HCT116 (cell line): ENCODE measurements around the gene EXD3. TPM values are rescaled to one million over a fixed set of nuclear protein-coding genes. Genes with fewer than 3 reads are reported as not detected.

Experiments
- ATAC-seq: fragments of 200-7000 bp; cut with Tn5 transposase; 2 replicates; pipeline ENCODE4 v1.9.1; 2020; ENCODE audit warnings: mild to moderate bottlenecking, moderate library complexity
- BruUV-seq: library from RNA; stranded (reverse); fragments of 400-500 nt; replicated peaks from 2 replicates; lab custom pipeline; 2021; lab: Mats Ljungman, UMichigan
- CTCF ChIA-PET: fragments of 300-600 bp; sonication (Branson Sonifier 250); formaldehyde crosslinking; loops from one replicate; lab custom pipeline; 2021; ENCODE audit warnings: antibody characterized with exemption; lab: Charles Lee
- POLR2A ChIA-PET: fragments of 300-600, 350-600 bp; sonication (Branson Sonifier 250); formaldehyde crosslinking; loops from one replicate; lab custom pipeline; 2021; ENCODE audit warnings: antibody characterized with exemption; lab: Charles Lee
- RAD21 ChIA-PET, 2 experiments: fragments of 300-600 bp; sonication (Branson Sonifier 250); formaldehyde crosslinking; loops; one replicate each; lab custom pipeline; 2023; ENCODE audit warnings: low total read pairs in 2 of 2; ENCODE audit not compliant: uncharacterized antibody in 2 of 2, unreplicated experiment in 2 of 2, low non-redundant PET in 1 of 2; lab: Charles Lee
- DNase-seq: peaks from one replicate; pipeline ENCODE4 v3.0.0-alpha.2; 2010; ENCODE audit warnings: low read depth, low spot score
- H2AFZ ChIP-seq: fragments of 200-600 bp; shearing (Covaris generic), sonication (generic); 2 replicates; pipeline ENCODE4 v1.6.1; 2017; ENCODE audit warnings: low read depth, mixed run types, mixed read lengths, antibody characterized with exemption, low read length; ENCODE audit not compliant: poor library complexity, severe bottlenecking
- H3K27ac ChIP-seq: 2 replicates; pipeline ENCODE4 v1.5.1; 2012; ENCODE audit warnings: low read depth, low read length
- H3K27me3 ChIP-seq: fragments of 200-600 bp; sonication (generic); 2 replicates; pipeline ENCODE4 v1.6.1; 2016; ENCODE audit warnings: mixed run types, low read length, mixed read lengths; ENCODE audit not compliant: insufficient read depth
- H3K36me3 ChIP-seq, 2 experiments: fragments of 200-500 bp in 1 of 2; fragments of 200-600 bp in 1 of 2; sonication (Bioruptor generic) in 1 of 2; sonication (generic) in 1 of 2; 2 replicates each; pipeline versions ENCODE4 v1.5.1 to v1.6.1; 2014 to 2016; ENCODE audit warnings: low read length in 2 of 2, inconsistent platforms in 1 of 2, mixed read lengths in 1 of 2, mixed run types in 1 of 2; ENCODE audit not compliant: insufficient read depth in 2 of 2, control insufficient read depth in 1 of 2
- H3K4me1 ChIP-seq, 2 experiments: fragments of 200-600 bp in 1 of 2; sonication (generic) in 1 of 2; 2 replicates each; pipeline versions ENCODE4 v1.5.1 to v1.6.1; 2012 to 2017; ENCODE audit warnings: low read length in 2 of 2, inconsistent platforms in 1 of 2, mild to moderate bottlenecking in 1 of 2, mixed read lengths in 1 of 2, mixed run types in 1 of 2, moderate library complexity in 1 of 2; ENCODE audit not compliant: insufficient read depth in 2 of 2, control insufficient read depth in 1 of 2
- H3K4me2 ChIP-seq: fragments of 200-600 bp; sonication (generic); 2 replicates; pipeline ENCODE4 v1.6.1; 2017; ENCODE audit warnings: mixed run types, low read length, mixed read lengths
- H3K4me3 ChIP-seq, 2 experiments: fragments of 200-600 bp in 1 of 2; sonication (generic) in 1 of 2; replicated peaks in 1 of 2; 2 replicates each; pipeline ENCODE4 v1.5.1; 2011 to 2016; ENCODE audit warnings: low read length in 2 of 2, control low read depth in 1 of 2, low read depth in 1 of 2, mild to moderate bottlenecking in 1 of 2, mixed read lengths in 1 of 2, mixed run types in 1 of 2
- H3K79me2 ChIP-seq: fragments of 200-600 bp; sonication (generic); 2 replicates; pipeline ENCODE4 v1.6.1; 2017; ENCODE audit warnings: mild to moderate bottlenecking, mixed run types, low read length, moderate library complexity, mixed read lengths; ENCODE audit not compliant: insufficient read depth
- H3K9ac ChIP-seq: fragments of 200-600 bp; sonication (generic); 2 replicates; pipeline ENCODE4 v1.6.1; 2016; ENCODE audit warnings: low read length, mixed read lengths
- H3K9me2 ChIP-seq: fragments of 200-600 bp; sonication (generic), shearing (Covaris generic); 2 replicates; pipeline ENCODE4 v1.6.1; 2017; ENCODE audit warnings: mixed run types, mild to moderate bottlenecking, moderate library complexity; ENCODE audit not compliant: insufficient read depth
- H3K9me3 ChIP-seq, 2 experiments: fragments of 200-500 bp in 1 of 2; fragments of 200-600 bp in 1 of 2; sonication (Bioruptor generic) in 1 of 2; sonication (generic) in 1 of 2; 2 replicates each; pipeline ENCODE4 v1.6.1; 2014 to 2017; ENCODE audit warnings: low read length in 2 of 2, mixed read lengths in 2 of 2, inconsistent platforms in 1 of 2, low read depth in 1 of 2, mild to moderate bottlenecking in 1 of 2, mixed run types in 1 of 2, moderate library complexity in 1 of 2; ENCODE audit not compliant: control insufficient read depth in 1 of 2, insufficient read depth in 1 of 2
- H4K20me1 ChIP-seq: fragments of 200-600 bp; sonication (generic), shearing (Covaris generic); 2 replicates; pipeline ENCODE4 v1.6.1; 2017; ENCODE audit warnings: mixed run types, mild to moderate bottlenecking, moderate library complexity; ENCODE audit not compliant: insufficient read depth
- CEBPB ChIP-seq: IDR thresholded peaks from 2 replicates; pipeline ENCODE4 v1.6.1; 2012; ENCODE audit warnings: low read depth
- CTCF ChIP-seq, 3 experiments: fragments of 200-600 bp in 1 of 3; sonication (generic) in 1 of 3; IDR thresholded peaks in 2 of 3; conservative IDR thresholded peaks in 1 of 3; 2 replicates each; pipeline ENCODE4 v1.5.1; 2012 to 2017; ENCODE audit warnings: low read depth in 2 of 3, low read length in 2 of 3, antibody characterized with exemption in 1 of 3, borderline replicate concordance in 1 of 3, control low read depth in 1 of 3, mild to moderate bottlenecking in 1 of 3, mixed read lengths in 1 of 3, mixed run types in 1 of 3, moderate library complexity in 1 of 3; ENCODE audit not compliant: insufficient read depth in 1 of 3
- EZH2 ChIP-seq: fragments of 200-600 bp; sonication (generic); IDR thresholded peaks from 2 replicates; pipeline ENCODE4 v1.6.1; 2017; ENCODE audit warnings: antibody characterized with exemption, mixed run types
- JUND ChIP-seq: IDR thresholded peaks from 2 replicates; pipeline ENCODE4 v1.6.1; 2012
- MAX ChIP-seq: IDR thresholded peaks from 2 replicates; pipeline ENCODE4 v1.6.1; 2012
- POLR2A ChIP-seq: IDR thresholded peaks from 2 replicates; pipeline ENCODE4 v1.7.0; 2011; ENCODE audit warnings: borderline replicate concordance; ENCODE audit not compliant: insufficient read depth, insufficient read length; ENCODE audit errors: extremely low read depth
- POLR2AphosphoS5 ChIP-seq: IDR thresholded peaks from 2 replicates; pipeline ENCODE4 v1.6.1; 2011; ENCODE audit warnings: mild to moderate bottlenecking, low read depth, low read length, moderate library complexity
- RAD21 ChIP-seq: IDR thresholded peaks from 2 replicates; pipeline ENCODE4 v1.6.1; 2012; ENCODE audit warnings: low read depth, mild to moderate bottlenecking
- SP1 ChIP-seq: IDR thresholded peaks from 2 replicates; pipeline ENCODE4 v1.6.1; 2012; ENCODE audit warnings: low read depth
- YY1 ChIP-seq: IDR thresholded peaks from 2 replicates; pipeline ENCODE4 v1.6.1; 2011; ENCODE audit warnings: low read length, low read depth, moderate library complexity, mild to moderate bottlenecking; ENCODE audit not compliant: insufficient replicate concordance; ENCODE audit errors: extremely low read depth
- ZBTB33 ChIP-seq: IDR thresholded peaks from 2 replicates; pipeline ENCODE4 v1.6.1; 2011; ENCODE audit warnings: mild to moderate bottlenecking, low read length, moderate library complexity; ENCODE audit not compliant: insufficient replicate concordance; ENCODE audit errors: extremely low read depth
- ZFX ChIP-seq: fragments of 450-650 bp; IDR thresholded peaks from 2 replicates; pipeline ENCODE4 v1.6.1; 2017
- intact Hi-C: fragments of 100-400 bp; cut with micrococcal nuclease; formaldehyde crosslinking; loops from 2 replicates; pipeline ENCODE4 v1.10.0; 2022
- total RNA-seq: library from RNA; stranded (reverse); gene quantifications from one replicate; pipeline ENCODE4 v1.2.1, GENCODE V29; 2021; ENCODE audit not compliant: unreplicated experiment
- TF ChIP-seq, protein P1 (sequence below): IDR thresholded peaks from 2 replicates; pipeline ENCODE4 v1.6.1; 2012

Gene EXD3
- total RNA-seq, 1 experiment from 2014 or later, result 25.4 TPM

DNA sequence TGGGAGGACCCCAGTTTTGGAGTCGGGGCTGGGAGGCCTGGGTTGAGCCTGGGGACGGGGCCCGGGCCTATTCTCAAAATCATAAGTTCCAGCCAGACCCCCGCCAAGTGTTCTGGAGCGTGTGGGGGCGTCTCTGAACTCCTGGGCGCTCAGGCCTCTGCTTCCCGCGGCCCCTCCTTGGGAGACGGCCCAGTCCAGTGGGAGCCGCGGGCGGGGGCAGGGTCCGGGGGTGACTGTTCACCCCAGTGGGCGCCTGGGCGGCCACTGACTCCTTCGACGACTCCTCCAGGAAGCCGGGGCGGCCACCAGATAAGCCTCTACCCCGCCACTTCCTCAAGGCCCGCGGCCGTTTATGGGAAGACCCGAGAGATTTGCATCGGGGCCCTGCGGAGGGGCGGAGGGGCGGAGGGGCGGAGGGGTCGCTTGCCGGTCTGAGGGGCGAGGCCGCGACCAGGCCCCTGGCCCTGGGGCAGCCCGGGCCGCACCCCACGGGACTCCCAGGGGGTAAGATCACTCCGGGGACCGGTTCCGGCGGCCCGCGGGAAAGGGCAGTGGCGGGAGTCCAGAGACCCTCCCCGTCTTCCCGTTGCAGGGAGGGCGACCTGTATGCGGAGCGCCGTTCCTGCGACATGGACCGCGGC is 144.8 kb downstream of the EXD3 start (continued):
- TF ChIP-seq ZBTB33, result no peak
- TF ChIP-seq EZH2, result no peak
- no peak for TF ChIP-seq MAX
- TF ChIP-seq RAD21, result no peak
- TF ChIP-seq JUND, result no peak
- TF ChIP-seq CEBPB, result no peak
- no peak for TF ChIP-seq SP1
- TF ChIP-seq, protein P1, sequence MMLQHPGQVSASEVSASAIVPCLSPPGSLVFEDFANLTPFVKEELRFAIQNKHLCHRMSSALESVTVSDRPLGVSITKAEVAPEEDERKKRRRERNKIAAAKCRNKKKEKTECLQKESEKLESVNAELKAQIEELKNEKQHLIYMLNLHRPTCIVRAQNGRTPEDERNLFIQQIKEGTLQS, result no peak
- TF ChIP-seq, all 23 proteins: peak for 0

- CTCF ChIA-PET, result interaction anchor here (0.8 to 2.0 kb wide), 3 partner anchors 9 to 24 kb away, joined by 3 to 18 read pairs (median 4); partner anchors contain the start of gene NRARP
- peak; percentile 86 for ATAC-seq
- intact Hi-C loops, result no loop called here
- no peaks in the 10 kb centered on the region for H4K20me1 ChIP-seq
- peak; percentile 80 for DNase-seq
- TF ChIP-seq ZBTB33 (no peak), YY1 (peak; percentile 9), POLR2A (peak; percentile 31), POLR2AphosphoS5 (peak; percentile 97), ZFX (peak; percentile 88), CTCF (IDR thresholded peaks at IDR 0.05 in 2 of 3, conservative IDR thresholded peaks at IDR 0.05 in 1 of 3; ENCODE audit: borderline replicate concordance in 1 of 3, insufficient read depth in 1 of 3, low read depth in 2 of 3, low read length in 2 of 3) (peak in 2 of 3 experiments; percentile 47 to 58; a peak in 4 of 6 replicates)
- TF ChIP-seq, protein P1, result no peak
- TF ChIP-seq, all 23 proteins: peak for 5
- H3K9ac ChIP-seq, result peak within 1 kb of the TSS; percentile 84
- peak within 1 kb of the TSS; percentile 85 for H3K4me2 ChIP-seq
- peak within 1 kb of the TSS; percentile 96 for H3K27ac ChIP-seq
- peak within 1 kb of the TSS; percentile 80 to 90 for H3K4me3 ChIP-seq
- H2AFZ ChIP-seq, result no peak within 1 kb of the TSS
- H3K9me2 ChIP-seq, result no peaks in the 10 kb centered on the region
- POLR2A ChIA-PET, result interaction anchor here (0.7 to 1.7 kb wide), 8 partner anchors 10 to 150 kb away, joined by 3 to 14 read pairs (median 4); partner anchors contain the start of genes NELFB, RNF208 and TUBB4B
- no TSS peak for BruUV-seq
- no peaks in the 10 kb centered on the region for H3K27me3 ChIP-seq
- peaks cover 0 to 20% of the 10 kb centered on the region in 2 experiments; a peak in 2 of 4 replicates for H3K36me3 ChIP-seq
- peaks cover 34% of the 10 kb centered on the region for H3K79me2 ChIP-seq
- no peaks in the 10 kb centered on the region for H3K9me3 ChIP-seq
- peaks cover 31 to 46% of the 10 kb centered on the region in 2 experiments for H3K4me1 ChIP-seq
- RAD21 ChIA-PET, result interaction anchor here (0.5 to 1.4 kb wide), 2 partner anchors 9 to 145 kb away, joined by 3 to 6 read pairs; partner anchors contain the start of genes EXD3 (in 1 of the 2) and NOXA1 (in 1 of the 2)
Measured at GRCh38 chr9:137277329-137278041, 145.5 kb downstream of the EXD3 start, which contains the start of gene TOR4A. TSS of gene TOR4A (plus strand) at chr9:137277726. CDS start at chr9:137278690, 964 bp downstream.
